Measurements from ENCODE around the gene RBBP8NL. TPM values are rescaled to one million over a fixed set of nuclear protein-coding genes. Genes with fewer than 3 reads are reported as not detected.

The RBBP8NL gene, protein sequence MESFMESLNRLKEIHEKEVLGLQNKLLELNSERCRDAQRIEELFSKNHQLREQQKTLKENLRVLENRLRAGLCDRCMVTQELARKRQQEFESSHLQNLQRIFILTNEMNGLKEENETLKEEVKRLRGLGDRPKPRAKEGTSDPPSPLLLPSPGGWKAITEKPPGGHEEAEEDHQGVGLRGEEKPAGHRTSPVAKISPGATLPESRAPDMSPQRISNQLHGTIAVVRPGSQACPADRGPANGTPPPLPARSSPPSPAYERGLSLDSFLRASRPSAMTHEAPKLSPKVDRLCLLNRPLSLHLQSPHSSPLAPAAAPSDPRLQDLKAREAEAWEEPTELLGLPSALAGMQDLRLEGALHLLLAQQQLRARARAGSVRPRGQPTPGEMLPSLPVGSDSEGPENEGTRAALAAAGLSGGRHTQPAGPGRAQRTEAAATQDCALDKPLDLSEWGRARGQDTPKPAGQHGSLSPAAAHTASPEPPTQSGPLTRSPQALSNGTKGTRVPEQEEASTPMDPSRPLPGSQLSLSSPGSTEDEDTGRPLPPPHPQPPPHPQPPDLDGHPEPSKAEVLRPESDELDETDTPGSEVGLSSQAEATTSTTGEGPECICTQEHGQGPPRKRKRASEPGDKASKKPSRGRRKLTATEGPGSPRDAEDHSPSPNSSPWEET
- not detected in 2 replicates for total RNA-seq (2014; rRNA removed; shearing (Covaris generic); ENCODE audit: low replicate concordance)

DNA sequence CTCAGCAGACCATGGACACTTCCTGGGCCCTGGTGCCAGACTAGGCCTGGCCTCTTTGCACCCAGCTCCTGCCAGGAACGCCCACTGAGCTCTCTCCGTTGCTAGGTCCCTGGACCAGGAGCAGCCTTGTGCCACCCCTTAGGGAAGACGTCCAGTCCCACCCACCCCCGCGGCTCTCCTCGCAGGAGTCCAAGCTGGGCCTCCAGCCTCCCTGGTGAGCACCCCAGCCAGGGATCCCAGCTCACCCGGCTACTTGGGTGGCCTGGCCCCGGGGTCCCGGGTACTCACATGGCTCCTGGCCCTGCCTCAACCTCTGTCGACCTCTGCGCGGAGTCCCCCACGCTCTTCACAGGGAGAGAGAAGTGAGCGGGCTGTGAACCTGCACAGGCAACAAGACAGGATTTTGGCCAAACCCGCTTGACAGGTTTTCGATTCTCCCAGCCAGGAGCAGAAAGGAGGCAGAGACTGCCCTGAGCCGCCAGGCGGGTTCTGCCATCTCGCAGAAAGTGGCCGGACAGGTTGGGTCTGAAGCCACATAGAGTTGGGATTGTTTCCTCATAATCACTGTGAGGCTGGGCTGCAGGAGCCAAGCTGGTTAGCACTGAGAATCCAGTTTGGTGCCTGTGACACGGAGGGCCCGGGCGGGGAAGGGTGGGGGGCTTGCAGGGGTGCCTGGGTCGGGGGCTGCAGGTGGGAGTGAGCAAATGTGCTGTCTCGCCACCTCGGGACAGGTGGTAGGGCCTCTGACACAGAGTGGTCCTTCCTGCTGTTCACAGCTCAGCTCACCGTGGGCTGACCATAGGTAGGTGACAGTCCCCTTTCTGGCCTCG lies at the start of gene RBBP8NL:
Gene RBBP8NL, minus strand, starts transcription at position 368 of the 830 bp plus-strand sequence. CDS start 7,892 bp downstream, outside the sequence.
- in situ Hi-C loops (cut with HindIII; ENCODE audit: low pct_unique_long_range_greater_than_20kb, low sequenced_read_pairs): no loop called here
- no peak for DNase-seq (ENCODE audit: low read depth)

DNA sequence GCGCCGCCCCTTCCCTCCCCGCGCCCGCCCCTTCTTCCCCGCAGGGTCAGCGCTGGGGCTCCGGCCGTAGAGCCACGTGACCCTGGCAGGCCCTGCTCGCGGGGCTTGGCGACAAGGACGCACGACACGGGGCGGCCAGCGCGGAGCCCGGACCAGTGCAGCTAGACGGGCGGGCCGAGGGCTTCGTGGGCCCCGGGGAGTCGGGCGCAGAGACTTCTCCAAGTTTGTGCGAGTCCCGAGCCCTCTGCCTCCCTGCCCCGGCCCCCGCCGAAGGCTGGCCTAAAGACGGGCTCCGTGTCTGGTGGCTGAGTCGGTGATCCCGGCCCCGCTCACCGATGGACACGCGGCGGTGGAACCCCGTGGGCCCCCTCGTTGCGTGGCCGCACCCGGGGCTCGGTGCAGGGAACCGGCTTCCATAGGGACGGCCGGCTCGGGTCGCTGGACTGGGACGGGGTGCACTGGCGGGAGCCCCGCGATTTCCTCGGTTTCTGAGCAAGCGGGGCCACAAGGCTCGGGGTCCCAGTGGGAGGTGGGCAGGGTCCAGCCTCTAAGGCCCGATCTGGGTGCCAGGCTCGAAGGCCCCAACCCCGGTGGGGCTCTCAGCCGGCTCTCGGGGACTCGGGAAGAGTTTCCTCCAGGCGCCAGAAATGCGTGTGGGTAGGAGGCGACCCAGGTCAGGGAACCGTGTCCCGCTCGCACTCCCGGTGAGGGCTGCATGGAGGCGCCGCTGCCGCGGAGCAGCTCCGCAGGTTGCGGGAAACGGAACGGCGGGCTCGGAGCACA lies 48.9 kb upstream of the RBBP8NL start:
- no peak for DNase-seq (ENCODE audit: low read depth)
- in situ Hi-C loops (cut with HindIII; ENCODE audit: low pct_unique_long_range_greater_than_20kb, low sequenced_read_pairs): no loop called here

DNA sequence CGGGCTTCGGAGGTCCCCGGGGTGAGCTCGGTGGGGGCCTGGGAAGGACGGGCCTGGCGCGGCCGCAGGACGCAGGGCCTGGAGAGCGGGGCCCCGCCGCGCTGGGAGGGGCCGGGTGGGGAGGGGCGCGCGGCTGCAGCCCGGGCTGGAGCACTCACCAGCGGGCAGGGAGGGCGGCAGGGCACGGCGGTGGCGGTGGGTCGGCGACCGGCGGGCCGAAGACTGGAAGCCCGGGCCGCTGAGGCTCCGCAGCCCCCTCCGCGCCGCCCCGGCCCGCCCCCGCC lies 48.4 kb upstream of the RBBP8NL start, which contains the start of gene GATA5:
Gene GATA5, minus strand, starts transcription at position 224 of the 284 bp plus-strand sequence. CDS start 474 bp downstream, outside the sequence.
- in situ Hi-C loops (cut with HindIII; ENCODE audit: low pct_unique_long_range_greater_than_20kb, low sequenced_read_pairs): no loop called here
- no peak for DNase-seq (ENCODE audit: low read depth)

DNA sequence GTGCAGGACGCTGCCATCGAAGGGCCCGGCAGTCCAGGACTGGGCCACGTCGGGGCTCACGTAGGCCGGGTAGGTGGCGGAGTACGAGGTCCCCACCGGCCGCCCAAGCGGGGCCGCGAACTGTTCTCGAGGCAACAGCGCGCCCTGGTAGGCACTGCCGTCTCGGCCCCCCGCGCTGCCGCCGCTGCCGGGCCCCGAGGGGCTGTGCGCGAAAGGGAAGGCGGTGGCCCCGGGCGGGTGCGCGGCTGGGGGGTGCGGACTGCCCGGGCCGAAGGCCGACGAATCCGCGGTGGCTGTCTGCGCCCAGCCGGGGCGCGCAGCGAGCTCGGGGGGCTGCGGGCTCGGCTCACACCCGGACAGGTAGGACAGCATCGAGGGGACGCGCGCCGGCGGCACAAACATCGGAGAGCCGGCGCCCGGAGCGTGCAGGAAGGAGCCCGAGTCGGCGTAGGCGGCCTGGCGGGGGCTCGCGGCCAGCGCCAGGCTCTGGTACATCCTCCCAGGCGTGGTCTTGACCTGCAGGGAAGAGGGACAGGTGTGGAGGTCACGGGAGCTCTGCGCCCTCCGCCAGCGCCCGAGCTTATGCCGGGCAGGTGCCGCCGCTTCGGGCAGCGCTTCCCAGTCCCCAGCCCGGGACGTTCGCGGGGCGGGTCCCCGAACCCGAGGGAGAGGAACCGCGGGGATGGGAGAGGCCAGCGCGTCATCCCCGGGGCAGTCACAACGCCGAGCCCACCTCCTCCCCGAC lies 47.9 kb upstream of the RBBP8NL start:
- in situ Hi-C loops (cut with HindIII; ENCODE audit: low pct_unique_long_range_greater_than_20kb, low sequenced_read_pairs): no loop called here
- no peak for DNase-seq (ENCODE audit: low read depth)

DNA sequence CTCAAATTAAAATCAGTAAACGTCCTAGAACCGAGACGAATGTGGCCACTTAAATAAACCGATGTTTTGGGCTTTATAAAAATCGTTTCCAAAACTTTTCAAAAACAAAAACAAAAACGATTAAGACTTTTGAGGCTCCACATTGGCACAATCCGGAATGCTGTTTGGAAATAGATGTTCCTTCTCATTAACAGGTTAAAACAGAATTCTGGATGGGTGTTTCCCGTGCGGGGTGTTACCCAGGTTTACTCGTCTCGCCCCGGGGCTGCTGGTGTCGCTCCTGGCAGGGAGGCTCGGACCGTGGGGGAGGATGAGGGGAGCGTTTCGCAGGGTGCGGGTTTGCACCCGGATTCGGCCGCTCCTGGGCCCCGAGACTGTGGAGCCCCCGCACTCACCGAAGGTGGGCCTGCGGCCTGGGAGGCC lies 47.3 kb upstream of the RBBP8NL start:
- in situ Hi-C loops (cut with HindIII; ENCODE audit: low pct_unique_long_range_greater_than_20kb, low sequenced_read_pairs): no loop called here

DNA sequence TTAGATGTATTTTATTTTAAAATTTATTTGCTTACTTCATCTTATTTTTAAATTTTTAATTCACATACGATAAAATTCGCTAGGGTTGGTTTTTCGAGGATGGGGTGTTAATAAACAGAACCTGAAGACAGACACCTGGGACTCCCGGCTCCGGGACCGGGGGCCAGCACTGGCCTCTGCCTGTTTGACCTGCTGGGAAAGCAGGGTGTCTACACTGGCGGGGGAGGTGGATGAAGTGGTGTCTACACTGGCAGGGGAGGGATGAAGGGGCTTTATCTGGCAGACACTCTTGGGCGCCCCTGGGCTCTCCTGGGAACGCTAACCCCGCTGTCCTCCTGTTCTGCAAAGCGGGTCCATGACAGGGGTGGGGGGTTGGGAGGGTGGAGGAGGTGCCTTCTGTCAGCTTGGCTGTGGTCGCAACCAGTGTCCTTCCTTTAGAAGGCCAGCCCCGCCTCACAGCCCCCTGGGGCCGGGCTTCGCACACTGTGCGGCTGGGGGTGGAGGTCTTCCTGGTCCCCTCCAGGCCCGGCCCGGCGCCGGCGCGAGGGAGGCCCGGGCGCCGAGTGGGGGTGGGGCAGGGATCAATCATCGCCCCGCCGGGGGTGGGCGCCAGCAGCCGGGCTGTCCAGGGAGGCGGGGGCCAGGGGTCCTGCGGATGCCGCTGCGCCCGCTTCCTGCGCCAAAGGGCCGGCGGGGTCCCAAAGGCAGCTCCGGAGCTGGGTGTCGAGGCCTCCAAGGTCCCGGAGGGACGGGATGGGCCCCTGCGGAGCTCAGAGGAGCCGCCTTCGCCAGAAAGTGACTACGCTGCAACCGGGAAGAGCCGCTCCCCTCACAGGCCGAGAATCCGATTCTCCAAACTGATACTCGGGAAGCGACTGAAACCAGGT lies 46.6 kb upstream of the RBBP8NL start:
- in situ Hi-C loops (cut with HindIII; ENCODE audit: low pct_unique_long_range_greater_than_20kb, low sequenced_read_pairs): no loop called here
- DNase-seq (ENCODE audit: low read depth): no peak

More for the DNA sequence above, 47.3 kb upstream of the RBBP8NL start:
- DNase-seq (ENCODE audit: low read depth): no peak

DNA sequence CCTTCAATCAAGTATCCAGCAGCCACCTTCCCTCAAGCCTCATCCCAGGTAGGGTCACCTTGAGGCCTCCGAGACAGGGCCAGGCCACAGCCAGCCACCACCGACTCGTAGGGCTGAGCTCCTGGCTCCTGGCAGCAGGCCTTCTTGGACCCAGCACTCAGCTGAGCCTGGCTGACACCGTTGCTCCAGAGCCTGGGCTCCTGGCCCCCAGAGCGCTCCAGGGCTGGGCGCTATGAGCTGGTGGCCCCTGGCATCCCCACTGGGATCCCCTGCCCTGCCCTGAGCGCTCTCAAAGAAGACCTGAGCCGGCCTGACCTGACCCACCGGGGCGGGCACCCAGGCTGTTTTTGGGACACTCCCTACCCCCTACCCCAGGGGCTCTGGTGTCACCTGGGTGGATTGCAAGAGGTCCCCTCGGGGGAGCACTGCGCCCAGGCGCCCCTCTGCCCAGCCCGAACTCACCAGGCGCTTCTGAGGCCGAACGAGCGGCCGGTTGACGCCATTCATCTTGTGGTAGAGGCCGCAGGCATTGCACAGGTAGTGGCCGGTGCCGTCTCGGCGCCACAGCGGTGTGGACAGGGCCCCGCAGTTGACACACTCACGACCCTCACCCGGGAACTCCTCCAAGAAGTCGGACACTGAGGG lies 45.7 kb upstream of the RBBP8NL start:
- in situ Hi-C loops (cut with HindIII; ENCODE audit: low pct_unique_long_range_greater_than_20kb, low sequenced_read_pairs): no loop called here
- no peak for DNase-seq (ENCODE audit: low read depth)

DNA sequence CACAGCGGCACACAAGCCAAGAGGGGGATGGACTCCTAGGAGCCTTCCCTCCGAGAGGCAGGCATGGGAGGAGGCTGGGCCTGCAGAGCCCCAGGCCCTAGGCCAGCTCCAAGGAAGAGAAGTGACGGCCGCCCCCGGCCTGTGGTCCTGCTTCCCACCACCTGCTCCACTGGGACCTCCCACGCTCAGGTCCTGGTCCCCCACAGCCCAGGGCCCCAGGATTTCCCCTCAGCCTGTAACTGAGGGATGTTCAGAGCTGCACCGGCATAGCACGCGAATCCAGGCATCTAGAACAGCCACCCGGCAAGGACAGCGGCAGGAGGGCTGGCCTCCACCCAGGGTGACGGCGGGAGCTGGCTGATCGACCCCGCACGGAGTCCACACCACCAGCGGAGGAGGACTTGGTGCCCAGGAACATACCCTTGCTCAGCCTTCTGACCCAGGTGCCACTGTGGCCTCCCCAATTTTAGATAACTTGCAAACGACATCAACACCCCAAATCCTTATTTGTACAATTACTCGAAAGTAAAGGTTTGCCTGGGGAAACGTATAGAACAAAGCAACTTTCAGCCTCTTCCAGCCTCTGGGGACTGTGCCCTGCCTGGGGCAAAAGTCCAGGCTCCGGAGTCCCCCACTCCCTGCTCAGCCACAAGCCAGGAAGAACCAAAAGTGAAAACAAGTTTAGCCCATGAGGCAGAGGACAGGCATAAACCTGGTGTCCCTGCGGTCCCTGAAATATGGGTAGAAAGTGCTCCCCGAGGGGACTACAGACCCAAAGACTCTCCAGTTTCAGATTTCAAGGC lies 45.0 kb upstream of the RBBP8NL start:
- in situ Hi-C loops (cut with HindIII; ENCODE audit: low pct_unique_long_range_greater_than_20kb, low sequenced_read_pairs): no loop called here
- no peak for DNase-seq (ENCODE audit: low read depth)

DNA sequence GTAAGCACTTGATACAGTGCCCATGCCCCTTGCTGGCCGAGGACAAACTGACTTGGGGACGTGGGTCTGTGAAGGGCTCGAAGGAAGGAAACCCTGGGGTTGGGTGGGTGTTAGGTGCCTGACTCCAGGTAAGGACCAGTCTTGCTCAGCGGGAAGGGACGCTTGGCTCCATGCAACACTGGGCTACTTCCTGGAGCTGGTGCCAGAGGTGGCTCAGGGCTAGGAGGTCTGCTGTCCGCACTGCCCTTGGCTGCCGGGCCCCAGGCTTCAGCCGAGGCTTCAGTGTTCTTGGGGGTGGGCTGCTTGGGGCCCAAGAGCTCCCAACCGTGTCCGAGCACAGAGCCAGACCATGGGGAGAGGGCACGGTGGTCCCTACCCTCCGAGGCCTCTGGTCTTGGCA lies 43.1 kb upstream of the RBBP8NL start:
- in situ Hi-C loops (cut with HindIII; ENCODE audit: low pct_unique_long_range_greater_than_20kb, low sequenced_read_pairs): no loop called here
- DNase-seq (ENCODE audit: low read depth): no peak

DNA sequence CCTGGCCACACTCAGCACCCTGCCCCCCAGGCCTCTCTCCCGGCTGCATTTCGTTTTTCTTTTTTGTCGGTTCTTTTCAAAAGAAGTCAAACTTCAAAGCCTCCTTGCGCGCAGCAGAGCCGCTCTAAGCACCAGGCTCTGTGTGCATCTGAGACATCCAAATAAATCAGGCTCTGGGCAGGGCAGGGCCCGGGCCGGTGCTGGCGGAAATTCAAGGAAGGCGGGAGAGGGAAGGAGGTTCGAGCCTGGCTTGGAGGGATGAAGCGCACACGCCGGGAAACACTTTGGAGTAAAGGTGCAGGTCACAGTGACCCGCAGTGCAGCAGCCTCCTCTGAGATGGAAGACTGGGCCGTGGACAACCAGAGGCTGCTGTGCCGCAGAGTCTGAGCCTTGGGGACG lies 42.7 kb upstream of the RBBP8NL start:
- in situ Hi-C loops (cut with HindIII; ENCODE audit: low pct_unique_long_range_greater_than_20kb, low sequenced_read_pairs): no loop called here
- DNase-seq (ENCODE audit: low read depth): no peak

DNA sequence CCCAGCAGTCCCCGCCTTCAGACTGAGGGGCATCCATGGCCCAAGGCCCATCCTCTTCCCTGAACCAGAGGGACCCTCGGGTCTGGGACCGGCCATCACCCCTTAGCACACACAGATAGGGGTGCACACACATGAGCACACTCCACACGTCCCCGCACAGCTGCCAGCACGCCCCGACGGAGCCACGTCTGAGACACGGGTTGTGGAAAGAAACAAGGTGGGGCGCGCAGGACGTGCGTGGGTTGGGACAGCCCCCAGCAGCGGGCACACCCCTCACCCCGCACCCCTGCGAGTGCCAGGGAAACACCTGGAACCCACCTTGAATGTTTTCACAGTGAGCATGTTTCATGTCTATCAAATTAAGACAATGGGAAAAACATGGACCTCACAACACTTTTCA lies 42.0 kb upstream of the RBBP8NL start:
- DNase-seq (ENCODE audit: low read depth): no peak
- in situ Hi-C loops (cut with HindIII; ENCODE audit: low pct_unique_long_range_greater_than_20kb, low sequenced_read_pairs): no loop called here

DNA sequence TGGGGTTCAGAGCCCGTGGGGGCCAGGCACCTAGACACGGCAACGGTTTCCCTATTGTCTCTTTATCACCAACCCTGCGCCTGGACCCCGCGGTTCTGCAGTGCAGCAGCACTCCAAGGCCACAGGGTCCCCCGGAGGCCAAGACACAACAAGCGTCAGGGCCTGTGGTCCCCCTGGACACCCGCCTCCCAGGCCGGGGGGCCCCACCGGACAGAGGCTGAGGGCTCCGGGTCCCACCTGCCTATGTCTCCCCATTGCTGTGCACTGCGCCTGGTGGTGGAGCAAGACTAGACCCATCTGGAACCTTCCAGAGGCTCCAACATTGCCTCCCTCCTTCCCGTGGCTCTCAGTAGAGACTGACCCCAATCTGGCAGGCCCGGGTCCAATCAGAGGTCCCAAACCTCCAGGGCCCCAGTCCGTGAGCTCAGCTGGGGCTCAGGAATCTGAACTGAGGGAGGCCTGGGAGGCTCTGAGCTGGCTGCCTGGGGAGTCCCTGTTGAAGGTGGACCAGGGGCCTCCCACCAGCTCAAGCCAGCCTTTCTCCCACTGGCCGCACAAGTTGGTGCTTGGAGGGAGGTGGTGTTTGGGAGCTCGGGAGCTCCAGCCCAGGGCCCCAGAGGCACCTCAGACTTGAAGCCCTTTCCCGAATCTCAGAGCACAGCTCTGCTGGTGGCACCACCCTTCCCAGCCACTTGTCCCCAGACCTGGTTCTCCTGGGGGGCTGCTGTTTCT lies 39.6 kb upstream of the RBBP8NL start:
- DNase-seq (ENCODE audit: low read depth): no peak
- in situ Hi-C loops (cut with HindIII; ENCODE audit: low pct_unique_long_range_greater_than_20kb, low sequenced_read_pairs): no loop called here

DNA sequence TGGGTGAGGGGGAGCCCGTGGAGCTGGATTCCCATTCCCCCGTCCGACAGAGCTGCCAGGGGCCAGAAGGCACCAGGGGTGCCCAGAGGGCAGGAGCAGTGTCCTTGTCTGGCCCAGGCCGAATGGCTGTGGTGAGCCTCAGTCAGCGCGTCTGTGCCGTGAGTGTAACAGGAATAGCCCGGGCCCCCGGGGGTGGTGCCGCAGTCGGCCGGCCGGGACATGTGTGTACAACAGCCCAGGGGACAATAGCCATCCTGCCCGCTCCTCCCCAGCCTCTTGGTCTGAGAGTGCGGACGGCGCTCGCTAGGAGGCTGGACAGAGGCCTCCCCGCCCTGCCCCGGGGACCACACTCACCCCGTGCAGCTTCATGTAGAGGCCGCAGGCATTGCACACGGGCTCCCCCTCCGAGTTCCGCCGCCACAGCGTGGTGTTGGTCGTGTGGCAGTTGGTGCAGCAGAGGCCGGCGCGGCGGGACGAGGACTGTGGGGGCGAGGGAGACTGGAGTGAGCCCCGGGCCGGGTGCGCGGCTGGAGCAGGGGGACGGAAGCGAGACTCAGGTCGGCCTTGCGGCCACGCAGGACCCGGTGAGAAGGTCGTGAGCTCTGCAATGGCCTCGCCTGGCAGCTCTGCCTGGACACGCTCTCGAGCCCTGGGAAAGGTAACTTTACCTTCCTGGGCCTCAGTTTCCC lies 38.9 kb upstream of the RBBP8NL start:
- no peak for DNase-seq (ENCODE audit: low read depth)
- in situ Hi-C loops (cut with HindIII; ENCODE audit: low pct_unique_long_range_greater_than_20kb, low sequenced_read_pairs): no loop called here

DNA sequence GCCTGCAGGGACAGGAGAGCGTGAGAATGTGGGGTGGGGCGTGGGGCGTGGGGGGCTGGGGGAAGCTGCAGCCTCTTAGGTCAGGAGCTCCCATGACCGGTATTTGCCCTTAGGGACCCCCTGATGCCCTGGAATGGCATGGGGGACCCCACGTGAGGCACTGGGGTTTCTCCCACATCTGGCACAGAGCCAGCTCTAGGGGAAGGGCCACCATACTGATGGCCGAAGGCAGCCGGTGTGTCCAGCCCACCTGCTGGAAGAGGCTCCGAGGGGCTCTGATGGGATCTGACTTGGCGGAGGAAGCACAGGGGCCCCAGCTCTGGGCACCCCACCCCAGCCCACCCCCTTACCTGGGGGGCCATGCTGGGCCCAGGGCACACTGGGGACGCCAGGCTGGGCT lies 37.7 kb upstream of the RBBP8NL start:
- in situ Hi-C loops (cut with HindIII; ENCODE audit: low pct_unique_long_range_greater_than_20kb, low sequenced_read_pairs): no loop called here
- no peak for DNase-seq (ENCODE audit: low read depth)

All from Caki2 (cell line).